Panc1 (cell line): ENCODE results near the gene TRAPPC5. TPM values are rescaled to one million over a fixed set of nuclear protein-coding genes. Genes with fewer than 3 reads are reported as not detected.

Experiments used
- ATAC-seq: fragments of 200-7000 bp; cut with Tn5 transposase; 2 replicates; pipeline ENCODE4 v1.9.1; 2020; ENCODE audit warnings: mild to moderate bottlenecking, moderate library complexity
- BruUV-seq: library from RNA; stranded (reverse); fragments of 400-500 nt; replicated peaks from 2 replicates; lab custom pipeline; 2021; lab: Mats Ljungman, UMichigan
- CTCF ChIA-PET: fragments of 300-600 bp; sonication (Branson Sonifier 250); formaldehyde crosslinking; loops from one replicate; lab custom pipeline; 2022; ENCODE audit warnings: antibody characterized with exemption; lab: Charles Lee
- POLR2A ChIA-PET: fragments of 300-600 bp; sonication (Branson Sonifier 250); formaldehyde crosslinking; loops from one replicate; lab custom pipeline; 2022; ENCODE audit warnings: antibody characterized with exemption; lab: Charles Lee
- DNase-seq: peaks from one replicate; pipeline ENCODE4 v3.0.0-alpha.2; 2010; ENCODE audit warnings: low read depth, low spot score
- H3K27ac ChIP-seq: 2 replicates; pipeline ENCODE4 v1.5.1; 2011; ENCODE audit warnings: mild to moderate bottlenecking, low read length, inconsistent platforms
- H3K27me3 ChIP-seq: fragments of 200-500 bp; sonication (Bioruptor generic); 2 replicates; pipeline ENCODE4 v1.6.0; 2014; ENCODE audit warnings: low read length, inconsistent platforms; ENCODE audit not compliant: control insufficient read depth, insufficient read depth
- H3K36me3 ChIP-seq: fragments of 200-500 bp; sonication (Bioruptor generic); 2 replicates; pipeline ENCODE4 v1.5.1; 2014; ENCODE audit warnings: inconsistent platforms, mild to moderate bottlenecking, low read length, moderate library complexity; ENCODE audit not compliant: control insufficient read depth, insufficient read depth
- H3K4me1 ChIP-seq: 2 replicates; pipeline ENCODE4 v1.5.1; 2011; ENCODE audit warnings: inconsistent platforms, mild to moderate bottlenecking, low read length, moderate library complexity; ENCODE audit not compliant: control insufficient read depth, insufficient read depth
- H3K4me3 ChIP-seq, 2 experiments: 2 replicates each; pipeline ENCODE4 v1.5.1; 2011 to 2012; ENCODE audit warnings: low read depth in 2 of 2, low read length in 2 of 2, mild to moderate bottlenecking in 2 of 2, inconsistent platforms in 1 of 2, moderate library complexity in 1 of 2
- H3K9me3 ChIP-seq: fragments of 200-500 bp; sonication (Bioruptor generic); 2 replicates; pipeline ENCODE4 v1.5.1; 2014; ENCODE audit warnings: low read depth, mild to moderate bottlenecking, inconsistent platforms, low read length, moderate library complexity; ENCODE audit not compliant: control insufficient read depth, insufficient read depth
- POLR2AphosphoS5 ChIP-seq: IDR thresholded peaks from 2 replicates; pipeline ENCODE4 v1.6.1; 2012; ENCODE audit warnings: mild to moderate bottlenecking, low read depth, low read length, moderate library complexity
- SIN3A ChIP-seq: IDR thresholded peaks from 2 replicates; pipeline ENCODE4 v1.6.1; 2012; ENCODE audit warnings: low read depth, mild to moderate bottlenecking, low read length, moderate library complexity, borderline replicate concordance; ENCODE audit not compliant: insufficient read depth
- TCF7L2 ChIP-seq: IDR thresholded peaks from 2 replicates; pipeline ENCODE4 v1.6.1; 2011; ENCODE audit warnings: mild to moderate bottlenecking, low read depth, low read length, inconsistent platforms
- in situ Hi-C: cut with HindIII; loops from 2 replicates; pipeline ENCODE4 v1.10.0; 2016; ENCODE audit warnings: low sequenced_read_pairs, low pct_unique_long_range_greater_than_20kb
- intact Hi-C: fragments of 100-400 bp; cut with micrococcal nuclease; formaldehyde crosslinking; loops from one replicate; pipeline ENCODE4 v1.10.0; 2022; ENCODE audit not compliant: unreplicated experiment
- total RNA-seq: library from RNA; stranded (reverse); gene quantifications from one replicate; pipeline ENCODE4 v1.2.1, GENCODE V29; 2021; ENCODE audit not compliant: unreplicated experiment
- TF ChIP-seq, protein P1 (sequence below): fragments of 450-650 bp; IDR thresholded peaks from 2 replicates; pipeline ENCODE4 v1.5.1; 2017; ENCODE audit warnings: mild to moderate bottlenecking
- TF ChIP-seq, protein P2 (sequence below), 2 experiments: IDR thresholded peaks; 2 replicates each; pipeline ENCODE4 v1.6.1; 2011 to 2012; ENCODE audit warnings: low read depth in 2 of 2, control low read depth in 1 of 2, low read length in 1 of 2, mild to moderate bottlenecking in 1 of 2, moderate library complexity in 1 of 2; ENCODE audit not compliant: insufficient read depth in 1 of 2

The TRAPPC5 gene
- total RNA-seq, 1 experiment from 2014 or later: 101 TPM

DNA sequence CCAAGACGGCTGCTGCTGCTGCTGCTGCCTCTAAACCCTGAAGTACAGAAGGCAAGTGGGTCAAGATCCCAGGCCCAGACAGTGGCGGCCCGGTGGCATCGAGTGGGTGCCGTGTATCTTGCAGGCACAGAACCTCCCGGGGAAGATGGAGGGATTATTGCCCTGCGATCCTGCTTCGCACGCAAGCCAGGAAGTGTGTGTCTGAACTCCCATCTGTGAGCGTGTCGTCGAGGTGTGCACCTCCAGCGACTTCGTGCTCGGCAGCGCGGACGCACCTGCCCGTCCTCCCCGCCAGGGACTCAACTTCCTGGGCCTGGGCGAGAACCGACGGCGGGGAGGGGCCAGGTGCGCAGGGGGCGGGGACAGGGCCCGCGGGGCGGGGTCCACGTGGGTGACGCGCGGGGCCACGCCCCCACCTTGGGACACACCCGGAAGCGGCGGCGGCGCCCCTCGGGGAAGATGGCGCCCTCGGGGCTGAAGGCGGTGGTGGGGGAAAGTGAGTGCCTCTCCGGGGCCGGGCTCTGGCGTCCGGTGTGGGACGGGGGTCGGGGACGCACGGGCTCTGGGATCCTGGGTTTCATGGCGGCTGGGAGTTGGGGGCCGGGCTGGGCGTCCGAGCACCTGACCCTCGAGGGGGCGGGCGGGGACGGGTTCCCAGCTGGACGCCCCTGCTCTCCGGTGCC, 43.8 kb upstream of the TRAPPC5 start, which contains the start of gene STXBP2:
Gene STXBP2, plus strand, starts transcription at position 420 of the 683 bp plus-strand sequence. Its CDS starts 40 bp downstream, at position 460.
- in situ Hi-C loops: no loop called here
- ATAC-seq: peak; percentile 93
- no peaks in the 10 kb centered on the region for H3K27me3 ChIP-seq
- no peak for DNase-seq
- intact Hi-C loops: no loop called here
- H3K4me1 ChIP-seq: no peaks in the 10 kb centered on the region; the same call in 1 of the 2 replicates
- no peaks in the 10 kb centered on the region for H3K9me3 ChIP-seq
- peak within 1 kb of the TSS; percentile 73 for H3K27ac ChIP-seq
- 0 out of 2 replicates have a peak, but pooled peaks have one; percentile 72 for TF ChIP-seq SIN3A
- peak; percentile 49 for TF ChIP-seq POLR2AphosphoS5
- TF ChIP-seq TCF7L2: no peak
- no peaks in the 10 kb centered on the region for H3K36me3 ChIP-seq
- peak within 1 kb of the TSS; percentile 62 to 78 for H3K4me3 ChIP-seq
- BruUV-seq: no TSS peak
- CTCF ChIA-PET: no interaction called here
- POLR2A ChIA-PET: no interaction called here

DNA sequence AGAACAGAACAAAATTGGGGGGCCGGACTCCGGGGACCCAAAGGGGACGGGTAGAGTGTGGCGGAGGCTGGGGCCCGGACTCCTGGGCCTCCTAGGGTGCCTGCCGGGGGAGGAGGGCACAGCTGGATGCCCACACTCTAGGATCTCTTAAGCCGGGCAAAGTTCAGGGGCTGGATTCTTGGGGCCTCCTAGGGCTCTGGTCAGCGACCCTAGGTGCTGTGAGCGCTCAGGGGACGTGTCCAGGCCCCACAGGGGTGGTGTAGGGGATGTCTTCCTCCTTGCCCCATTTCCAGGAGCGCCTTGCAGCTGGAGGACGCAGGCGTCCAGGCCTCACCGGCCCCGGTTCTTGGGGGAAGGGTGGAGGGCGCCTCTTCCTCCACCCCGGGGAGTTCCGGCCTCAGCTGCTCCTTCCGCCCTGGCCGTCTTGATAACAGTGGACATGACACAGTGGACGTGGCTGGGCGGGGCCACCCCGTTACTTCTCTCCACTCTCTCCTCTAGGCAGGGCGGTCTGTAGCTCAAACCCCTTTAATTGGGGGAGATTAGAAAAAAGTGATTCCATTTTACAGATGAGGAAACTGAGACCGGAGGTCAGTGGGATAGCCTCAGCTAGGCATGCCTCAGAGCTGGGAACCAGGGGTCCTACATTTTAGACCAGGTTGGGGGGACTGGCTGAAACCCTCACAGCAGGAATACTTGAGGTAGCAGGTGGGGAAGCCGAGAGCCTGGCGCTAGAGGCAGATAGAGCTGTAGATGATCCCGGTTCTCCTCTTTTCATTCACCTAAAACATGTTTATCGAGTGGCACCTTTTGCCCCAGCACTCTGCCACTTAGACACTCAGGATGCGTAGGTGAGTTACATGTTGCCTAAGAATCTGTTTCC, 43.0 kb upstream of the TRAPPC5 start:
- H3K4me3 ChIP-seq: peak overlapping the region; percentile 62 to 78
- ATAC-seq (peak; percentile 61), DNase-seq (no peak)
- in situ Hi-C loops (no loop called here), intact Hi-C loops (no loop called here)
- H3K27ac ChIP-seq: peak overlapping the region; percentile 73
- no peaks in the 10 kb centered on the region; the same call in 1 of the 2 replicates for H3K4me1 ChIP-seq
- CTCF ChIA-PET: no interaction called here
- H3K36me3 ChIP-seq: no peaks in the 10 kb centered on the region
- H3K9me3 ChIP-seq: no peaks in the 10 kb centered on the region
- no peaks in the 10 kb centered on the region for H3K27me3 ChIP-seq
- TF ChIP-seq POLR2AphosphoS5 (no peak), SIN3A (no peak), TCF7L2 (no peak)
- TF ChIP-seq, protein P1, sequence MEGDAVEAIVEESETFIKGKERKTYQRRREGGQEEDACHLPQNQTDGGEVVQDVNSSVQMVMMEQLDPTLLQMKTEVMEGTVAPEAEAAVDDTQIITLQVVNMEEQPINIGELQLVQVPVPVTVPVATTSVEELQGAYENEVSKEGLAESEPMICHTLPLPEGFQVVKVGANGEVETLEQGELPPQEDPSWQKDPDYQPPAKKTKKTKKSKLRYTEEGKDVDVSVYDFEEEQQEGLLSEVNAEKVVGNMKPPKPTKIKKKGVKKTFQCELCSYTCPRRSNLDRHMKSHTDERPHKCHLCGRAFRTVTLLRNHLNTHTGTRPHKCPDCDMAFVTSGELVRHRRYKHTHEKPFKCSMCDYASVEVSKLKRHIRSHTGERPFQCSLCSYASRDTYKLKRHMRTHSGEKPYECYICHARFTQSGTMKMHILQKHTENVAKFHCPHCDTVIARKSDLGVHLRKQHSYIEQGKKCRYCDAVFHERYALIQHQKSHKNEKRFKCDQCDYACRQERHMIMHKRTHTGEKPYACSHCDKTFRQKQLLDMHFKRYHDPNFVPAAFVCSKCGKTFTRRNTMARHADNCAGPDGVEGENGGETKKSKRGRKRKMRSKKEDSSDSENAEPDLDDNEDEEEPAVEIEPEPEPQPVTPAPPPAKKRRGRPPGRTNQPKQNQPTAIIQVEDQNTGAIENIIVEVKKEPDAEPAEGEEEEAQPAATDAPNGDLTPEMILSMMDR: no peak
- TF ChIP-seq, protein P2, sequence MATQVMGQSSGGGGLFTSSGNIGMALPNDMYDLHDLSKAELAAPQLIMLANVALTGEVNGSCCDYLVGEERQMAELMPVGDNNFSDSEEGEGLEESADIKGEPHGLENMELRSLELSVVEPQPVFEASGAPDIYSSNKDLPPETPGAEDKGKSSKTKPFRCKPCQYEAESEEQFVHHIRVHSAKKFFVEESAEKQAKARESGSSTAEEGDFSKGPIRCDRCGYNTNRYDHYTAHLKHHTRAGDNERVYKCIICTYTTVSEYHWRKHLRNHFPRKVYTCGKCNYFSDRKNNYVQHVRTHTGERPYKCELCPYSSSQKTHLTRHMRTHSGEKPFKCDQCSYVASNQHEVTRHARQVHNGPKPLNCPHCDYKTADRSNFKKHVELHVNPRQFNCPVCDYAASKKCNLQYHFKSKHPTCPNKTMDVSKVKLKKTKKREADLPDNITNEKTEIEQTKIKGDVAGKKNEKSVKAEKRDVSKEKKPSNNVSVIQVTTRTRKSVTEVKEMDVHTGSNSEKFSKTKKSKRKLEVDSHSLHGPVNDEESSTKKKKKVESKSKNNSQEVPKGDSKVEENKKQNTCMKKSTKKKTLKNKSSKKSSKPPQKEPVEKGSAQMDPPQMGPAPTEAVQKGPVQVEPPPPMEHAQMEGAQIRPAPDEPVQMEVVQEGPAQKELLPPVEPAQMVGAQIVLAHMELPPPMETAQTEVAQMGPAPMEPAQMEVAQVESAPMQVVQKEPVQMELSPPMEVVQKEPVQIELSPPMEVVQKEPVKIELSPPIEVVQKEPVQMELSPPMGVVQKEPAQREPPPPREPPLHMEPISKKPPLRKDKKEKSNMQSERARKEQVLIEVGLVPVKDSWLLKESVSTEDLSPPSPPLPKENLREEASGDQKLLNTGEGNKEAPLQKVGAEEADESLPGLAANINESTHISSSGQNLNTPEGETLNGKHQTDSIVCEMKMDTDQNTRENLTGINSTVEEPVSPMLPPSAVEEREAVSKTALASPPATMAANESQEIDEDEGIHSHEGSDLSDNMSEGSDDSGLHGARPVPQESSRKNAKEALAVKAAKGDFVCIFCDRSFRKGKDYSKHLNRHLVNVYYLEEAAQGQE (IDR thresholded peaks at IDR 0.05; ENCODE audit: insufficient read depth in 1 of 2, low read depth in 2 of 2, low read length in 1 of 2): no peak
- no TSS peak for BruUV-seq
- POLR2A ChIA-PET: interaction anchor here (0.5 kb wide), 1 partner anchor 12 kb away, joined by 3 read pairs; no protein-coding TSS in a partner anchor
